HL-60 (cell line): Measurements from ENCODE around the gene DNLZ.
A peak's percentile ranks its signal among the peaks of the same experiment; 100 is the strongest.

Source experiments
- POLR2AphosphoS5 ChIP-seq: IDR thresholded peaks from 2 replicates; pipeline ENCODE4 v1.6.1; 2012; ENCODE audit warnings: low read depth
- SPI1 ChIP-seq: IDR thresholded peaks from 2 replicates; pipeline ENCODE4 v1.6.1; 2012; ENCODE audit warnings: low read depth, mild to moderate bottlenecking, borderline replicate concordance
- TF ChIP-seq, protein P1 (sequence below): IDR thresholded peaks from one replicate; pipeline ENCODE4 v1.5.1; 2011; ENCODE audit warnings: low read length, control low read depth, inconsistent platforms; ENCODE audit not compliant: insufficient read depth
- TF ChIP-seq, protein P2 (sequence below): IDR thresholded peaks from 2 replicates; pipeline ENCODE4 v1.6.1; 2012; ENCODE audit warnings: low read depth; ENCODE audit not compliant: insufficient replicate concordance

DNA sequence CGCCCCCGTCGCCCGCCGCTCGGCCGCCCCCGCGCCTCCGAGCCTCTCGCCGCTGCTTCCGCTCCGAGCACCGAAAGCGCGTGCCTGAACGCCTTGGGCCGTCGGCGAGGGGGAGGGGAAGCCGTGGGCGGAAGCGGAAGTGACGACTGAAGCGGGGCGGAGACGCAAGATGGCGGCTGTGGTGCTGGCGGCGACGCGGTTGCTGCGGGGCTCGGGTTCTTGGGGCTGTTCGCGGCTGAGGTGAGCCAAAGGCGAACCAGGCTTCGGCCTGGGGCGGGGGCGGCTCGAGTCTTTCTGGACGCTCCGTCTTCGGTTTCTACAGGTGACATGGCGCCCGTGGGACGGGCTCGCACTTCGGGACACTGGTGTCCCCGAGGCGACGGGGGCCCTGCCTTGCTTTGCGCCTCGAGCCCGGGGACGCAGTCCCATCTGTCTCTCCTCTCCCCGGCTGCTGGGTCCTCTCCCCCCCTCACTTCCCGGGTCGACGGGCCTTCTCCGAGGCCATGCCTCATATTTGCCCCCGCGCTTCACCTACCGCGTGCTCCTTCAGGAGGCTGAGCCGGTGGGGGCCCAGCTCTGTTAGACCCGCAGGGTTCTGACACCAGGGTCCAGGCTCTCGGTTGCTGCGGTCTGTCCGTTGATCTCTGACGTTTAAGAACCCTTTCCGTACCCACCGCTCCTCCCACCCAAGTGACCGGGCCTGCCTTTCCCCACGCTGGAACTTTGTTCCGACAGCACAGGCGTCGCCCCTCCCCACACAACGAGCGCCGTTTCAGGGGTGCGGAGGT, 47.1 kb upstream of the DNLZ start, which contains the start of the genes ENTR1 and PMPCA:
- TF ChIP-seq, protein P1, sequence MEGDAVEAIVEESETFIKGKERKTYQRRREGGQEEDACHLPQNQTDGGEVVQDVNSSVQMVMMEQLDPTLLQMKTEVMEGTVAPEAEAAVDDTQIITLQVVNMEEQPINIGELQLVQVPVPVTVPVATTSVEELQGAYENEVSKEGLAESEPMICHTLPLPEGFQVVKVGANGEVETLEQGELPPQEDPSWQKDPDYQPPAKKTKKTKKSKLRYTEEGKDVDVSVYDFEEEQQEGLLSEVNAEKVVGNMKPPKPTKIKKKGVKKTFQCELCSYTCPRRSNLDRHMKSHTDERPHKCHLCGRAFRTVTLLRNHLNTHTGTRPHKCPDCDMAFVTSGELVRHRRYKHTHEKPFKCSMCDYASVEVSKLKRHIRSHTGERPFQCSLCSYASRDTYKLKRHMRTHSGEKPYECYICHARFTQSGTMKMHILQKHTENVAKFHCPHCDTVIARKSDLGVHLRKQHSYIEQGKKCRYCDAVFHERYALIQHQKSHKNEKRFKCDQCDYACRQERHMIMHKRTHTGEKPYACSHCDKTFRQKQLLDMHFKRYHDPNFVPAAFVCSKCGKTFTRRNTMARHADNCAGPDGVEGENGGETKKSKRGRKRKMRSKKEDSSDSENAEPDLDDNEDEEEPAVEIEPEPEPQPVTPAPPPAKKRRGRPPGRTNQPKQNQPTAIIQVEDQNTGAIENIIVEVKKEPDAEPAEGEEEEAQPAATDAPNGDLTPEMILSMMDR, result no peak
- TF ChIP-seq, protein P2, sequence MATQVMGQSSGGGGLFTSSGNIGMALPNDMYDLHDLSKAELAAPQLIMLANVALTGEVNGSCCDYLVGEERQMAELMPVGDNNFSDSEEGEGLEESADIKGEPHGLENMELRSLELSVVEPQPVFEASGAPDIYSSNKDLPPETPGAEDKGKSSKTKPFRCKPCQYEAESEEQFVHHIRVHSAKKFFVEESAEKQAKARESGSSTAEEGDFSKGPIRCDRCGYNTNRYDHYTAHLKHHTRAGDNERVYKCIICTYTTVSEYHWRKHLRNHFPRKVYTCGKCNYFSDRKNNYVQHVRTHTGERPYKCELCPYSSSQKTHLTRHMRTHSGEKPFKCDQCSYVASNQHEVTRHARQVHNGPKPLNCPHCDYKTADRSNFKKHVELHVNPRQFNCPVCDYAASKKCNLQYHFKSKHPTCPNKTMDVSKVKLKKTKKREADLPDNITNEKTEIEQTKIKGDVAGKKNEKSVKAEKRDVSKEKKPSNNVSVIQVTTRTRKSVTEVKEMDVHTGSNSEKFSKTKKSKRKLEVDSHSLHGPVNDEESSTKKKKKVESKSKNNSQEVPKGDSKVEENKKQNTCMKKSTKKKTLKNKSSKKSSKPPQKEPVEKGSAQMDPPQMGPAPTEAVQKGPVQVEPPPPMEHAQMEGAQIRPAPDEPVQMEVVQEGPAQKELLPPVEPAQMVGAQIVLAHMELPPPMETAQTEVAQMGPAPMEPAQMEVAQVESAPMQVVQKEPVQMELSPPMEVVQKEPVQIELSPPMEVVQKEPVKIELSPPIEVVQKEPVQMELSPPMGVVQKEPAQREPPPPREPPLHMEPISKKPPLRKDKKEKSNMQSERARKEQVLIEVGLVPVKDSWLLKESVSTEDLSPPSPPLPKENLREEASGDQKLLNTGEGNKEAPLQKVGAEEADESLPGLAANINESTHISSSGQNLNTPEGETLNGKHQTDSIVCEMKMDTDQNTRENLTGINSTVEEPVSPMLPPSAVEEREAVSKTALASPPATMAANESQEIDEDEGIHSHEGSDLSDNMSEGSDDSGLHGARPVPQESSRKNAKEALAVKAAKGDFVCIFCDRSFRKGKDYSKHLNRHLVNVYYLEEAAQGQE, result no peak
- TF ChIP-seq POLR2AphosphoS5 (peak; percentile 89), SPI1 (peak; percentile 68; the same call in 1 of the 2 replicates)
